Activated CD8-positive, alpha-beta memory T cell treated with anti-CD3 and anti-CD28 coated beads, Interleukin-2, amount 50 U/mL, for 1 hour (primary cell): ENCODE results near the gene MAPK4.

ENCODE experiments used
- DNase-seq: peaks from one replicate; pipeline ENCODE4 v3.0.0-alpha.2; 2020; ENCODE audit errors: extremely low read depth

Gene MAPK4

DNA sequence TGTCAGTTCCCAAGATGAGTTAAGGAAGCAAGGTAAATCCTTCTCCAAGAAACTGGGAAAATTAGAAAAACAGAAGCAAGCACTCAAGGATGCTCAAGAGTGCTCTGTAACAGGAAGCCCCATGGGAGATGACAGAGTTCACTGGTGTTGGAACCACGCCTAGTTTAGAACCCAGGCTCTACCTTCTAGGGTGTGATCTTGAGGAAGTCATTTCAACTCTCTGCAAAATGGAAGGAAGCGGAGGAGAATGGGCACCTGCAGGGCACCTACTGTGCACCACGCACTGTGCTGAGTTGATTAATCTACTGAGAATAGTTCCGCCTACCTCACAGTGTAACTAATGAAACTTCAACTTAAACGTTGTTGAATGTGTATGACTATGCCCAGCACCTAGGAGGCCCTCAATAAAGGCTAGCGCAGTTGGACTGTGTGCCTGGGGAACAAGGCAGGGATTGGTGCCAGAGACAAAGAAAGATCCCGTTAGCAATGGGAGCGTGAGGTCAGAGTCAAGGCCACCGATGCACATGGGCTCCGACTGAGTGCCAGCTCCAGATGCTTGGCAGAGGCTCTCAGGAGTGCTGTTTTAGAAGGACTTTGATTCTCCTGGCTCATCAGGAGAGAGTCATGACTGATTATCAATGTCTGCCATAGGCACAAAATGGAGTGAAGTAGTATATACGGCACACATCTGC is 93.7 kb downstream of the MAPK4 start:
- no peak for DNase-seq

DNA sequence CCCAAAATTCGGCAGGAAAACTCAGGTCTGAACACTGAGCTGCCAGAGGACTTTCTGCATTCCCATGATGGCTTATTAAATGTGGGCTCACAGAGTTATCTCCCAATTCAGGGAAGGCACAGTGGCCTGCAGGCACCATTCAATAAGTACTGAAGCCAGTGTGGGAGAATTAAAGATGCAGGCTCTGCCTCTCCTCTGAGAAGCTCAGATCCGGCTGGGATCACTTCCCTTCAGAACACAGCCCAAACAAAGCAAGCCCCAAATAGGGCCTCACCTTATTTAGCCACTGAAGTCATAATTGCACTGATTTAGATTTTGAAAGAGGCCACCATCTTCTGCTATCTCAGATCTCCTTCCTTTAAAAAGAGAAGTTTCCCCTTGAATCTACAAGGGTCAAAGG is 94.3 kb downstream of the MAPK4 start:
- DNase-seq = no peak

DNA sequence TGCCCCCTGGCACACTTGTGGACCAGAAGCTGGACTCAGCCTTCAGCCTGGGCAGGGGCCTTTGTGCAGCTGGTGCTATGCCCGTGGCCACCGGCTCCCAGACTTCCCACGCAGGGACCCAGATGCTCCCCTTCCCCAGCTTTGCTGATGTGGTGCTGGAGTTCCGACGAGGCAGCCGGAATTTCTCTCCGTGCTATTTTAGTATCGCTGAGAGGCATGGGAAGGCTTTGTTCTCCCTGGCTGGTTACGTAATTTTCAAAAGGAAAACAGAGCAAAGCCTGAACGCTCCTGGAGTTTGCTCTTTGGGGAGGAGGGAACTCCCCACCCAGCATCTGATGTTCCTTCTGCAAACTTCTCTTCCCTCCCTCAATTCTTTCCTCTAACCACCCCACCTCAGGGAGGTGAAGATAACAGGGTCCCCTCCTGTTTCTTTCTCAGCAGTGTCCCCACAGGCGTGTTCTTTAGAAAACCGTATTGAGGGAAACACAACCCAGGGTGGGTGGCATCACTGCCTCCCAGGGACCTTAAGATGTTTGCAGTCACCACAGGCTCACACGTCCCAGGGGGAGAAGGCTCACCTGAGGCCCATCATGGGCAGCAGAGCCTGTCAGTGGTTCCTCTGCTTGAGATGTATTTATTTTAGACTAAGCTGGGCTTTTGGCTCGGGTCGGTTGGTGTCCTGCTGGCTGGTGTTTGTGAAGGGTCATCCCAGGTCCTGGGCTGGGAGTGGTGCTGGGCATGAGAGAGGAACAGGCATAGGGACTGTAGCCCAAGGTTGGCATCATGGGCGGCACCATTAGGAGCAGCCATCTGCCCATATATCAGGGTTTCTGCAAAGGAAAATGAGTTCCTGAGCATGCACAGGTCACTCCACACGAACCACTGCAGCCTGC is 95.0 kb downstream of the MAPK4 start:
- no peak for DNase-seq

DNA sequence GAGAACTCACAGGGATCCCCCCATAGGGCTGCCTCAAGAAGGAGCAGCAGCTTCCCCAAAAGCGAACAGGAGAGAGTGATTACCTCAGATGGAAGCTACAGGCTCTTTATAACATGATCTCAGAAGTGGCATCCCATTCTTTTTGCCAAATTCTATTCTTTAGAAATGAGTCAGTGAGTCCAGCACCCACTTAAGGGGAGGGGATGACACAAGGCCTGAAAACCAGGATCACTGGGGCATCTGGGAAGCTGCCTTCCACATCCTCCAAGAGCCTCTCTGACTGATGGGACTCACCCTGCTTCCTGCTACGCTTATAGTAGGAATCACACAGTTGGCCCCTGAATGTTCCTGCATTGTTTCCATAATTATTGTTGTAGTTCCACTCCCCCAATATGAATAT is 96.5 kb downstream of the MAPK4 start:
- DNase-seq = no peak

DNA sequence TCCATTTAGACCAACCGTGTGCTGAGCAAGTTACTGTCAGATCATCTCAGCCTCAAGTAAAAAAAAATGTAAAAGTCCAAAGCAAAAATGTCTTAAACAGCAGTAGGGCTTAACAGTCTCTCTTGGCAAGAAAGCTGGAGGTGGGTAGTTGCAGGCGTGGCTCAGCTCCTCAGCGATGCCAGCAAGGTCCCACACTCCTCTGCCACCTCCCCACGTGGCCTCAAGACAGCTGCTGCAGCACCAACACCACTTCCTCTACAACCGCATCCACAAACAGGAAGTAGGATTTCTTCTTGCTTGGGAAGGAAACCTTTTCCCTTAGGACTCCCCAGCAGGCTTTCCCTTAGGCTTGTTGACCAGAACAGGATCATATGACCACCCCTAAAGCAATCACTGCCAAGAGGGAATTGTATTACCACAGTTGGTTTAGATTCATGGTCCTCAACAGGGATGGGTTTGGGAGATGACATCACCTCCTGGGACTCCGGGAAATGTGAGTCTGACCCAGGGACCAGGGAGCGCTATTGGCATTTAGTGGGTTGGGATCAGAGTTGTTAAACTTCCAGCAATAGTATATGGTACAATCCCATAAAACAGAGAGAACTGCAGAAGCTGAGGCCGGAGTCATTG is 97.1 kb downstream of the MAPK4 start:
- no peak for DNase-seq

DNA sequence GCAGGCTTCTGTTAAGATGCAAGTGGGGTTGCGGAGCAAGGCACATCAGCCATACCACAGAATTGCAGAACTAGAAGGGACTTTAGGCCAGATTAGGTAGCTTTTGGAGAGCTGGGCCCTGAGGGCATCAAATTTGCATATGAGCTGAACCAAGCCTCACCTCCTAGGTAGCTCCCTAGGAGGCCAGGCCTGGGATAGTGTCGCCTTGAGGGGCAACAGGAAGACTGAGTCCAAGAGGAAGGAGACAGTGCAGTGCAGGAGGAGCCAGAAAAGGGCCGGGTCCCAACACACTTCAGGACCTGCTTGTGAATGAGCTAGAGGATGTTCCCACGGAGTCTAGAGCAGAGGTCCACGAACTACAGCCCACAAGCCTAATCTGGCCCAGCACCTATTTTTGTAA is 98.7 kb downstream of the MAPK4 start:
- no peak for DNase-seq

DNA sequence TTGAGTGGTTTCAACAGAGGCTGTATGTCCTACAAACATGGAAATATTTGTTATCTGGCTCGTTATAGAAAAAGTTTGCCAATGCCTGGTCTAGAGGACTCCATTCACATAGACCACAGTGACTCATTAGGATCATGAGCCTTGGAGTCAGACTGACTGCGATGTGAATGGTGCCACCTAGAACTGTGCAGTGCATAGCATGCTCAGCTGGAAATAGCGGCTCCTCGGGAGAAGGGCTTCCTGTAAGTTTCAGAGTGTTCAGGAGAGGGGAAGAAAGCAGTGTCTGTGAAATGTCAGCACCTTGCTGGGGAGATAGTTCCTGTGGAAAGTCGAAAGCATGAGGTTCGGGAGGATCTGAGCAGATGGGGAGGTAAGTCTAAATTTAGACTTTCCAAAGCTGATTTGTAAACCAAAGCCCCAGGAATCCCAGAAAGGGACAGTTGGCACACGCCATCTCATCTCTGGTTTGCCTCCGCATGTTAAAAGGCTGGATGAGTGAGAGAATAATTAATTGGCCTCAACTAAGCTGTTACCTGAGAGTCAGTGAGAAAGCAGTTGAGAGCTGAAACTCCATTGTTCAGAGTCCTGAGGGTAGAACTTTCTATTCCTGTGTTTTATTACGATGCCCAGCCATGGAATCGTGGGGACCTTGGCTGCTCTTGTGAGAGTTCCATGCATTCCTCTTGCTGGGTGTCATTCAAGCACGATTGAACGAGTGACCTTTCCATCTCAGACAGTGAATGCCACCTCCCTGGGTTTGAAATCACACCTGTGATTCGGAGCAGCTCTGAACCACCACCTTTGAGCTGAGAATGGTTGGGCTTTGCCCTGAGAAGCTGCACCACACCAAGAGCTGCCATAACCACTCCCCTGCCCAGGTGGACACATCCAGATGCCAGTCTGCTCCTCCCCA is 99.5 kb downstream of the MAPK4 start:
- no peak for DNase-seq

DNA sequence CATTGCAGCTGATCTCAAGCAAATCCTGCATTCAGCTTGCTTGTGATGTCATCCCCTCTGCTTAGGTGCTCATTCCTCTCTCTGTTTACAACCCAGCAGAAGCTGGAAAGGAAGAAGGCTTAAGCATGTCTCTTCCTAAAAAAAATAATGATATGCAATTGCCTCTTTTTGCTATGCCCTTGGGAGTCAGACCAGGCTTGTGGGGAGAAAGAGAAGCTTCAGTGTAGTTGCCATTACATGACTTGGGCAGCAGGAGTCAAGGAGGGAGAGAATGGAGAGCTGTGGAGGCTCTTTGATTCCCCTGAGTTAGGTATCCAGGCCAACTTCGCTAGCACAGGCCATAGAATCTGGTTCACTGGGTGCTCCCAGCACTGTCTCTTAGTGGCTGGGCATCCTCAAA is 101.1 kb downstream of the MAPK4 start:
- no peak for DNase-seq

DNA sequence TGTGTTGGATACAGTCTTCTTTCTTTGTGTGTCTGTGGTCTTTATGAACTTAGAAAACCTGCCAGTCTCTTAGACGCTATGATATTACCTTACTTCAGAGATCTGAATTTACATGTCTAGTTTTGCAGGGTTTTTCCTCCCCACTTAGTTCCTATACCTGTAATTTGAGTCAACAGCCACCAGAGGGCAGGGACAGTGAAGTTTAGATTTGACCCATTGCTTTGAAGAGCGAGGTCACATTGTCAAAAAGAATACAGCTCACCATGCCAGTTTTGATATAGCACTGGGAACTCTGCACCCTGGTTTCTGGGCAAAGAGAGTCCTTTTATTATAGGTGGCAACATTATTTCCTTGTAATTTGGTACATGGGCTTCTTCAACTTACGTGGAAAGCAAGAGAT is 102.3 kb downstream of the MAPK4 start:
- no peak for DNase-seq

DNA sequence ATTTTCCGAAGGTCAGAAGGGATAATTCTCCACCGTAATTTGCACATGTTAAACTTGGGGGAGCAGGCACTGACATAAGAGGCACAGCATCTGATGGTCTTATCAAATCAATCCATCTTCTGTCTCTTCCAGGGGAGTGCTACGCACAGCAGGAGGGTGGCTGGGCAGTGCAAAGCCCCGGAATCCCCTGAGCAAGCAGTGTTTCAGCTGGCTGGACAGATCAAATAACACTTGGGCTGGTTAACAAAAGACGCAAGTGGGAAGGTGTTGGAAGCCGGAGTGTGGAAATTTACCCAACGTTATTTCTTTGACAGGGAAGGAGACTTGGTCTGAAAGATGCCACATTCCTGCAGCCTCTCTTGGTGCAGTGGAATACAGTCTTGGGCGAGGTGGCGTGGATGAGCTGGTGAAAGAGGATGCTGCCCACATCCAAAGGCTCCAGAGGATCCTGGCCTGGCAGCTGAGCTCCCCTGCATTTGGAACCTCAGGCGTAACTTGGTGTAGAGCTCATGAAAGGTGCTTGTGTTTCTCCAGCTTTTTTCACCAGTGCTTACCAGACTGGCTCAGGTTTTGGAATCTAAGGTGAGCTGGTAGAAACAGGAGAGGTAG is 103.0 kb downstream of the MAPK4 start:
- no peak for DNase-seq

DNA sequence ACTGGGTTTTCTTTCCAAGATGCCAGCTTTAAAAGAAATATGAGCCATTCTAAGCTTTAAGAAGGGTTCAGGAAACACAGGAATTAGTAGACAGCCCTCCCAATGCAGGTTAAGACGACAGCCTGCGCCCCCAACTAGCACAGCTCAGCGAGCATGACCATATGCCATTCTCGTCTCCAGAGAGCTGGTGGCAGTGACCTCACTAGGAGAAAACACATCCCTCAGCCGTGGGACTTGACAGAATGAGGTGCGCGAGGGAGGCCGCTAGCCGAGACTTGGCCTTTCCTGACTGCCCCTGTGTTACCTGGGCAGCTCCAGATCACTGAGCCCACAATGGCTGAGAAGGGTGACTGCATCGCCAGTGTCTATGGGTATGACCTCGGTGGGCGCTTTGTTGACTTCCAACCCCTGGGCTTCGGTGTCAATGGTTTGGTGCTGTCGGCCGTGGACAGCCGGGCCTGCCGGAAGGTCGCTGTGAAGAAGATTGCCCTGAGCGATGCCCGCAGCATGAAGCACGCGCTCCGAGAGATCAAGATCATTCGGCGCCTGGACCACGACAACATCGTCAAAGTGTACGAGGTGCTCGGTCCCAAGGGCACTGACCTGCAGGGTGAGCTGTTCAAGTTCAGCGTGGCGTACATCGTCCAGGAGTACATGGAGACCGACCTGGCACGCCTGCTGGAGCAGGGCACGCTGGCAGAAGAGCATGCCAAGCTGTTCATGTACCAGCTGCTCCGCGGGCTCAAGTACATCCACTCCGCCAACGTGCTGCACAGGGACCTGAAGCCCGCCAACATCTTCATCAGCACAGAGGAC is 103.9 kb downstream of the MAPK4 start:
- DNase-seq = no peak

DNA sequence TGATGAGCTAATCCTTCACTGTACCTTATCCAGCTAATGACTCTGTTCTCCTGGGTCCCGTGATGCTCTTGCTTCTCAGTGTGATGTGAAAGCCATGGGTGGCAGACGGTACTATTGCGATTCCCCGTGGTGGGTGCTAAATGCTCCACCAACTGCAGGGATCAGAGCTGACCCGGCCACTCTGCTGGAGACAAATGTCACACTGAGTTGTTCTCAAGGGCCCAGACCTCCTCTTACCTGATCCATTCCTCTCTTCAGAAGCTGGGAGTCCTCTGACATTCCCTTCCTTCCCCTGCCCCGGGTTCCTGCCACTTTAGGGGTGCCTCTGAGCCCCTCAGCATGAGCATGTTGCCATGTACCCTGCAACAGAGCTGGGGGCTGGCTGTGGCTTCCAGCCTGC is 105.1 kb downstream of the MAPK4 start:
- no peak for DNase-seq

DNA sequence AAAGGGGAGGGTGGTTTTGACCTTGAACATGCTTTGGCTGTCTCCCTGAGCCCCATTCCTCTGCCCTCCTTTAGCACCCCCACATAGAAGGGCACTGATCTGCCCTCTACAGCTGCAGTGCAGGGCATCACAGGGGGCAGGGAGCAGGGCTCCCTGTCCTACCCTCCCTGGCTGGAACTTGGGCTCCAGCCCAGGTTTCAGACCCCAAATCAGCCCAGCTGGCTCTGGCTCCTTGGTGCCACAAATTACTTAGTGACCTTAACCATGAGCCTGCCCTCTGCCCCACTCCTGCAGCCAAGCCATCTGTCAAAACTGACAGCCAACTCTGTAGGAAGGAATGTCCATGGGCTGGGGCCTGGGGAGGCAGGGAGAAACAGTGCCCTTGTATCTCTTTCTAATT is 105.6 kb downstream of the MAPK4 start:
- DNase-seq = no peak

DNA sequence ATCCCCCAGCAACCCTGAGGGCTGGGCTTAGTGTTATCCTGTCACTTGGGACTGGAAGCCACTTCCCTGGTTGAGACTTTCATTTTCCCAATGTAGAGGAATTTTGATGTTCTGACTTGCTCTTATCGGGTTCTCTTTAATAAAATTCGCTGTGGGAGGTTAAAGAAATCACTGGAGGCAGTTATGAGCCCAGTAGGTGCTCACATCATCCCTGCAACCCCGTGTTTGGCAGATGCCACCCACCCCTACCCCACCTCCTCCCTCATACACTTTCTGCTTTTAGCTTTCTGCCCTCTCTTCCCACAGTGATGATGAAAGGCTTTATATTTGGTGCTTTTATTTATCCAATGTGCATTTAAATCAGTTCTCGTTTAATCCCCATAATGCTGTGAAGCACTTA is 106.6 kb downstream of the MAPK4 start:
- no peak for DNase-seq

DNA sequence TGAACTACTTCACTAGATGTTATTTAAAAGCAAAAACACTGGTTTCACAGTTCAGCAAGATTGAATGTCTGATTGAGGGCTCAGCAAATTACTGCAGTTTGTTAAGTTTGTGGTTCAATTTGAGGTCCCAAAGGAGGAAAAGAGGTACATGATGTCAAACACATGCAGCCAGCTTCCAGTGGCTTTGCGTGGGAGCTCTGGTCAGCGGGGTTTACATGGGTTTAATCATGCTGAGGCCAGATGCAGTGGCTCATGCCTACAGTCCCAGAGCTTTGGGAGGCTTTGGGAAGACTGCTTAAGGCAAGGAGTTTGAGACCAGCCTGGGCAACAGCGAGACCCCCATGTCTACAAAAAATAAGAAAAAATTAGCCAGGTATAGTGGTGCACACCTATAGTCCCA is 111.5 kb downstream of the MAPK4 start:
- no peak for DNase-seq

DNA sequence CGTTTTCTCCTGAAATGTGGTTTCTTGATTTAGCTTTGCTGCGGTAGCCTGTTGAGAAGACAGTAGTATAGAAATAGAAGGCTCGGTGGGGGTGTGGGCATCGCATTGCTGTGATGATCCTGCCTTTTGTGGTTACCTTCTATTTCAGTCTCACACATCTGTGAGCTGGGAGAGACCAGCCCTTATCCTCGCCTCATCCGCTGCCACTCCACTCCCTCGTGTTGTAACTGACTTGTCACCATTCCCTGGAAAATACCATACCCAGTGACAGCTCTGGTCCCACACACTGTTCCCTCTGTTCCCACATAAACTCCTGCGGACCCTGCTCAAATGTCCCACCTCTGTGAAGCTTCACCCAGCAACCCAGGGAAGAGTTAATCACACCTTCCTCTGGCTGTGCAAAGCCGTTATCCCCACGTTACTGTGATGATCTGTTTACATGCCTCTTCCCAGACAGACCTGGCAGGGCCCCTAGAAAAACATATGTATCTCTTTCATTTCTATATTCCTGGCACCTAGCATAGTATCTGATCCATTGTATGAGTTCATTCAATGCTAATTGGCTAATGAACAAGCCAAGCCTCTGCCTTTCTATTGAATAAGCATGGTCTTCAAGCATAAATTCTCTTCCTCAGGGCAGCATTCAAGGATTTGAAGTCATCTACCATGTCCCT is 114.6 kb downstream of the MAPK4 start:
- DNase-seq = no peak

DNA sequence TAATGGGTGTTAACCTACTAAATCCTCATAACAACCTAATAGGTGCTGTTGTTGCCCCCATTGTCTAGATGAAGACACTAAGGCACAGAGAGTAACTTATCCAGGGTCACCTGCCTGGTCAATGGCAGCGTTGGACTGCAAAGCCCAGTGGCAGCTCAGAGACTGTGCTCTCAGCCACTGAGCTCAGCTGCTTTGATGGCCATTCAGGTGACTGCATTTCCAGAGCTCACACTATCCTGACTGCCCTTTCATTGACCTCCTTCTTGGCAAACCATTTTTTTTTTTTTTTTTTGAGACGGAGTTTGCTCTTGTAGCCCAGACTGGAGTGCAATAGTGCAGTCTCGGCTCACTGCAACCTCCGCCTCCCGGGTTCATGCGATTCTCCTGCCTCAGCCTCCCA is 115.2 kb downstream of the MAPK4 start:
- DNase-seq = no peak

DNA sequence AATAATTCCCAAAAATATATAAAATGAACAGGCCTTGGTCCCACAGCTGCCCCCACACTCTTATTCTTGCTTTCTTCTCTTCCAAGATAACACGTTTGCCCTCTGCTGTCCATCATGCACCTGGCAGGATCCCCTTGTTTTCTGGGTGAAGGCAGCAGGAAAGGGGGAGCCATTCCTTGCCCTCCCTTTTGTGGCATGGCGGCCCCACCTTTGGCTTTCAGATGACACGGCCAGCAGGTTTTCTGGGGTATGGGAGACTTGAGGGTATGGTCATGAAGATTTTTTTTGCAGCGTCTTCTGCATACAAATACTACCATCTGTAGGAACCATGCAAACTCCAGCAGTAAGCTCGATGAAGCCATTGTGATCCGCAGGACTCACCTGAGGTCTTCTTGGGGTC is 118.8 kb downstream of the MAPK4 start:
- DNase-seq = no peak

DNA sequence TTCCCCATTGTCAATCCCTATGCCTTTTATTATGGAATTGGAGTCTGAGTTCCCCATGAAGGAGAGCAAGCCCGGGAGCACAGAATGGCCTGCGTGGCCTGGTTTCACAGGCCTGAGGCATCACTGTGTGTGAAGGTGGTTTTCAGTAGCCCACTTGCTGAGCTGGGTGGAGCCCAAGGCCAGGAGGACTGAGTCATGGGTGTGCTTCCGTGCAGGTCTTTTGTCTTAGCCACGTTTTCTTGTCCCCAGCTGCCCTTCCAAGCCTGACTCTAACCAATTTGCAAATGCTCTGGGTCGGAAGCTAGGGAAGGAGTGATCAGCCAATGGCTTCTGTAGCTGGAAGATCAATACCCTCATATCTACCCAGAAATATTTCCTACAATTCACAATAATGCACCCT is 119.2 kb downstream of the MAPK4 start:
- no peak for DNase-seq

DNA sequence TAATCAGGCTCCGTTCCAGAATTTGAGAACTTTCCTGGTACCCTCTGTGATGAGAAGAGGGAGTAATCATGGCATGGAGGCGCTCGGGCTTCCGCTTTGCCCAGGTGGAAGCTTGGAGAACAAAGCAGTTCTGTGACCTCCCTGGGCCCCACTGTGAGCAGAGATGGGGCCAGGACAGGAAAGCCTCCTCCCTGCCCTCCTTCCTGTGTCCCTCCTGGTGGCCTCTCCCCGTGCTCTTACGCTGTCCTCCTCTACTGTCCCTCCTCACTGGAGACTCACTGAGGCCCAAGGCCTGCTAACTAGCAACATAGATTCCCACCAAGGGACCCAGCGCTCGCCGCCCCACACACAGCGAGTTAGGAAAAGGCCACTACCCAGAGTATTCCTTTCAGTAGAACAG is 119.8 kb downstream of the MAPK4 start:
- no peak for DNase-seq
